ENCODE data around the gene HIRIP3. TPM values are rescaled to one million over a fixed set of nuclear protein-coding genes. Genes with fewer than 3 reads are reported as not detected.

Gene HIRIP3
- total RNA-seq, 1 experiment from 2014 or later = 9.6 TPM

DNA sequence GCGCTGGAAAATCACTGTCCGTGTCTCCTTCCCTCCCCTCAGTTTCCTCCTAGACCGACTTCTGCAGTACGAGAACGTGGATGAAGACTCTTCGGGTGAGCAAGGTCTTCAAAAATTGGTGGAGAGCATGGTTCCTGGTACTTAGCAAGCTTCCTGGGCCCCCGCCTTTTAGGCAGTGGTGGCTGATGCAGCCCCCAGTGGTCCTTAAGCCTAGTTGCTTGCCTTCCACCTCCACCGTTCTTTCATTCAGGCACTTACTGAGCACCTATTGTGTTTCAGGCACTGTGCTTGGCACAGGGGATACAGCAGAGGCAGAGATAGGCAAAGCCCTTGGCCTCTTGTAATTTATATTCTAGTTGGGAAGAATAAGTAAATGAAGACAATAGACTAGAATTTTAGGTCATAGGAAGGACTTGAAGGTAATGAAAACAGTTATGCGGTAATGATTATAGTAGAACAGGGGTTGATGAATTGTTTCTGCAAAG lies 1.4 kb upstream of the HIRIP3 start:
- H3K79me2 ChIP-seq (ENCODE audit: low read length) = peaks cover 13% of the 10 kb centered on the region
- peaks cover 34% of the 10 kb centered on the region for H3K4me1 ChIP-seq (ENCODE audit: low read length)
- H3K4me2 ChIP-seq (ENCODE audit: low read depth, low read length, poor library complexity, severe bottlenecking) = peak overlapping the region; percentile 94
- peak overlapping the region; percentile 96 for H3K9ac ChIP-seq (ENCODE audit: low read length)
- no peaks in the 10 kb centered on the region for H3K9me2 ChIP-seq (replicated peaks; ENCODE audit: insufficient read depth, low read length)
- peaks cover 7% of the 10 kb centered on the region; the same call in 1 of the 2 replicates for H3K36me3 ChIP-seq (ENCODE audit: insufficient read depth, low read length)
- H3K27ac ChIP-seq (ENCODE audit: low read length) = peak overlapping the region; percentile 52
- peak overlapping the region; percentile 97 for H3K4me3 ChIP-seq (ENCODE audit: low read length)
- H3K27me3 ChIP-seq (ENCODE audit: low read length) = no peaks in the 10 kb centered on the region
- DNase-seq = peak; percentile 60
- peak overlapping the region; percentile 85; the same call in 1 of the 2 replicates for H2AFZ ChIP-seq (ENCODE audit: low read length)
- no peaks in the 10 kb centered on the region for H4K20me1 ChIP-seq (ENCODE audit: insufficient read depth, low read depth, low read length)
- H3K9me3 ChIP-seq (ENCODE audit: low read length) = no peaks in the 10 kb centered on the region

- Histone ChIP-seq H3K9me2 (replicated peaks; ENCODE audit: insufficient read depth, low read length) (no peaks in the 10 kb centered on the region), H3K4me3 (ENCODE audit: low read length) (peak within 1 kb of the TSS; percentile 97), H3K27ac (ENCODE audit: low read length) (peak within 1 kb of the TSS; percentile 90), H3K4me2 (ENCODE audit: low read depth, low read length, poor library complexity, severe bottlenecking) (peak within 1 kb of the TSS; percentile 94), H4K20me1 (ENCODE audit: insufficient read depth, low read depth, low read length) (no peaks in the 10 kb centered on the region), H3K4me1 (ENCODE audit: low read length) (peaks cover 34% of the 10 kb centered on the region), H3K9me3 (ENCODE audit: low read length) (no peaks in the 10 kb centered on the region), H3K36me3 (ENCODE audit: insufficient read depth, low read length) (peaks cover 7% of the 10 kb centered on the region; the same call in 1 of the 2 replicates), H3K27me3 (ENCODE audit: low read length) (no peaks in the 10 kb centered on the region), H3K79me2 (ENCODE audit: low read length) (peaks cover 13% of the 10 kb centered on the region), H3K9ac (ENCODE audit: low read length) (peak within 1 kb of the TSS; percentile 96), H2AFZ (ENCODE audit: low read length) (peak within 1 kb of the TSS; percentile 98)
- DNase-seq = peak; percentile 99
Observed at GRCh38 chr16:29995911-29996765, 721 bp upstream of the HIRIP3 start, which contains the start of gene INO80E. INO80E (plus strand) TSS chr16:29996241; CDS start chr16:29996311, 70 bp downstream.

DNA sequence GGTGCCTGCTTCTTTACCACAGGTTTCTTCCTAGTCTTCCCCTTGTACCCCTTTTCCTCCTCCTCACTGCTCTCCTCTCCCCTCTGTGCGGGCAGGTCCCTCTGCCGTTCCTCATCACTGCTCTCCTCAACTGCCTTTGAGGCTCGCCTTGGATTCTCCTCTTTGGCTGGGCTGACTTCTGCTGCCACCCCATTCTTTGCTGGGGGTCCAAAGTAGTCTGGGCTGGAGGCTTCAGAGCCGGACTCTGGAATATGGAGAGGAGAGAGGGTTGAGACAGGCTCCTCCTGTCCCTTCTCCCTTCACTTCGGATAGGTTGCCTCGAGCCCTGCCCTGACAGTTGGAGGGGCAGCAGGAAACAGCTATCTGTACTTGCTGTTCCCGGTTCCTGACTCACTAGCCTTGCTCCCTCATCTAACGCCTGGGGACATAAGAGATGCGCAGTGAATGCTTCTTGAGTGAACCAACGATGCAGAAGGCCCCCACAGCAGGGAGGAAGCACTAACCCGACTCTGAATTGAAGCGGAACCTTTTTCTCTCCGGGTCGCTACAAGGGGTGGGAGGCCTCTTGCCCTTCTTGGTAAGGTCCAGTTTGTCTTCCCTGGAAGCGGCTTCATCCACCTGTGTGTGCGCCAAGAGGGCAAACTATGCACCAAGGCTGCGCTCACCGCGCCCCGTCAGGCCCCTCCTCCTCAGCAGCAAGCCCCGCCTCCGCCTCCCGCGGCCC lies 655 bp downstream of the HIRIP3 start:
- peak overlapping the region; percentile 96 for H3K9ac ChIP-seq (ENCODE audit: low read length)
- peak overlapping the region; percentile 90 for H3K27ac ChIP-seq (ENCODE audit: low read length)
- no peaks in the 10 kb centered on the region for H3K9me3 ChIP-seq (ENCODE audit: low read length)
- peak overlapping the region; percentile 98; the same call in 1 of the 2 replicates for H2AFZ ChIP-seq (ENCODE audit: low read length)
- H3K4me3 ChIP-seq (ENCODE audit: low read length) = peak overlapping the region; percentile 97
- H3K36me3 ChIP-seq (ENCODE audit: insufficient read depth, low read length) = peaks cover 8% of the 10 kb centered on the region; the same call in 1 of the 2 replicates
- H3K9me2 ChIP-seq (replicated peaks; ENCODE audit: insufficient read depth, low read length) = no peaks in the 10 kb centered on the region
- H3K27me3 ChIP-seq (ENCODE audit: low read length) = no peaks in the 10 kb centered on the region
- peaks cover 13% of the 10 kb centered on the region for H3K79me2 ChIP-seq (ENCODE audit: low read length)
- DNase-seq = no peak
- no peaks in the 10 kb centered on the region for H4K20me1 ChIP-seq (ENCODE audit: insufficient read depth, low read depth, low read length)
- H3K4me2 ChIP-seq (ENCODE audit: low read depth, low read length, poor library complexity, severe bottlenecking) = peak overlapping the region; percentile 94
- peaks cover 34% of the 10 kb centered on the region for H3K4me1 ChIP-seq (ENCODE audit: low read length)

- no peaks in the 10 kb centered on the region for H3K27me3 ChIP-seq (ENCODE audit: low read length)
- H2AFZ ChIP-seq (ENCODE audit: low read length) = no peak overlapping the region
- H3K79me2 ChIP-seq (ENCODE audit: low read length) = peaks cover 13% of the 10 kb centered on the region
- H3K4me2 ChIP-seq (ENCODE audit: low read depth, low read length, poor library complexity, severe bottlenecking) = peak overlapping the region; percentile 94
- peak; percentile 42 for DNase-seq
- H3K4me1 ChIP-seq (ENCODE audit: low read length) = peaks cover 34% of the 10 kb centered on the region
- H3K36me3 ChIP-seq (ENCODE audit: insufficient read depth, low read length) = peaks cover 12% of the 10 kb centered on the region
- no peaks in the 10 kb centered on the region for H4K20me1 ChIP-seq (ENCODE audit: insufficient read depth, low read depth, low read length)
- peak overlapping the region; percentile 96 for H3K9ac ChIP-seq (ENCODE audit: low read length)
- H3K9me3 ChIP-seq (ENCODE audit: low read length) = no peaks in the 10 kb centered on the region
- peak overlapping the region; percentile 90 for H3K27ac ChIP-seq (ENCODE audit: low read length)
- H3K9me2 ChIP-seq (replicated peaks; ENCODE audit: insufficient read depth, low read length) = no peaks in the 10 kb centered on the region
- peak overlapping the region; percentile 97 for H3K4me3 ChIP-seq (ENCODE audit: low read length)
Observed at GRCh38 chr16:29993903-29994599, 1.4 kb downstream of the HIRIP3 start.

DNA sequence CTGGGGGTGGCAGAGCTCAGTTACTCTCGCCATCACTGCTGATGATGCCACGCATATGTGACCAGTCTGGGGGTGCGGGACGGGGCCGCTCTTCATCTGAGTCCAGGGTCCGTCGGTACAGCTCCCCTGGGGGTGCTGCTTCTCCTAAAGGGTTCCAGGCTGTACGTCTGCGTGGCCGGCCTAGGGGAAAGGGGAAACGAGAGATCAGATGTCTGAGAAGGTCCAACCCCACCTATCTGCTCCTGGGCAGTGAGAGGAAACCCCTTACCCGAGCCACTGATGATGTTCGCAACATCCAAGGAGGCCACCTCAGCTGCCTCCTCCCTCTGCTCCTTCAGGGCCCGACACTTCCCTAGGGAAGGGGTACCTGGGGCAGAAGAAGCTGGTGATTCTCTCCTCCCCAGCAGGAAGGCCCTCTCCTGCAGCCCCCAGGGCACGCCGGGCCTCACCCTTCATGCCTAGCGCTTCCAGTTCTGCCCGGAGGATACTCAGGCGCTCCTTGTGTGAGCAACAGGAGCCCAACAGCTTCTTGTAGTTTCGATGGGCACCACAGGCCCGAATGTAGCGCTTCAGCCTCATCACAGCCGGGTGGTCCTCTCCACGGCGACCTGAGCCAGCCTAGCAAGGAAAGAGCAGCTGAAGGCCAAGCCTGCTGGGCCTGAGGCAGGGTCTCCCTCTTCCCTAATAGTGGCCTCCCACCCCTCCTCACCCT lies 2.1 kb downstream of the HIRIP3 start:
- H3K9me2 ChIP-seq (replicated peaks; ENCODE audit: insufficient read depth, low read length) = no peaks in the 10 kb centered on the region
- H3K4me3 ChIP-seq (ENCODE audit: low read length) = no peak overlapping the region
- no peaks in the 10 kb centered on the region for H3K27me3 ChIP-seq (ENCODE audit: low read length)
- H3K27ac ChIP-seq (ENCODE audit: low read length) = no peak overlapping the region
- no peaks in the 10 kb centered on the region for H3K9me3 ChIP-seq (ENCODE audit: low read length)
- DNase-seq = no peak
- peak overlapping the region; percentile 96 for H3K9ac ChIP-seq (ENCODE audit: low read length)
- H3K4me2 ChIP-seq (ENCODE audit: low read depth, low read length, poor library complexity, severe bottlenecking) = peak overlapping the region; percentile 94
- no peak overlapping the region for H2AFZ ChIP-seq (ENCODE audit: low read length)
- H3K4me1 ChIP-seq (ENCODE audit: low read length) = peaks cover 34% of the 10 kb centered on the region
- no peaks in the 10 kb centered on the region for H4K20me1 ChIP-seq (ENCODE audit: insufficient read depth, low read depth, low read length)
- peaks cover 12% of the 10 kb centered on the region for H3K36me3 ChIP-seq (ENCODE audit: insufficient read depth, low read length)
- H3K79me2 ChIP-seq (ENCODE audit: low read length) = peaks cover 13% of the 10 kb centered on the region

GRCh38 chr16:29992344-29992967 lies 3.0 kb downstream of the HIRIP3 start:
- Histone ChIP-seq H3K27ac (ENCODE audit: low read length) (no peak overlapping the region), H3K4me2 (ENCODE audit: low read depth, low read length, poor library complexity, severe bottlenecking) (no peak overlapping the region), H3K36me3 (ENCODE audit: insufficient read depth, low read length) (peaks cover 5% of the 10 kb centered on the region), H2AFZ (ENCODE audit: low read length) (no peak overlapping the region), H3K9ac (ENCODE audit: low read length) (no peak overlapping the region), H3K4me3 (ENCODE audit: low read length) (no peak overlapping the region), H3K27me3 (ENCODE audit: low read length) (no peaks in the 10 kb centered on the region), H3K9me2 (replicated peaks; ENCODE audit: insufficient read depth, low read length) (no peaks in the 10 kb centered on the region), H4K20me1 (ENCODE audit: insufficient read depth, low read depth, low read length) (no peaks in the 10 kb centered on the region), H3K4me1 (ENCODE audit: low read length) (peaks cover 34% of the 10 kb centered on the region), H3K79me2 (ENCODE audit: low read length) (peaks cover 13% of the 10 kb centered on the region), H3K9me3 (ENCODE audit: low read length) (no peaks in the 10 kb centered on the region)
- DNase-seq = no peak

DNA sequence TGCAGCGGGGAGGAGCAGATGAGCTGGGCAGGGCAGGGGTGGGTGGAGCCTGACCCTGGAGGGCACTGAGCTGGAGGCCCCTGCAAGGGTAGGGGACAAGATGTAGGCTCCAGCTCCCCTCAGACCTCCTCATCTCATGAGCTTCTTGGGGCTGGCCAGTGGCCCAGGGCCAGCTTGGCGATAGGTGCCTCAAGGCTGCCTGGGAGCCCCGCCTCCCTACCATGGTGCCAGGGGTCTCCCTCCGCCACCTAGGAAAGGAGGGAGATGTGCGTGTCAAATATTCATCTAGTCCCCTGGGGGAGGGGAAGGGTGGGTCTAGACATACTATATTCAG lies 3.9 kb downstream of the HIRIP3 start:
- Histone ChIP-seq H3K9me2 (replicated peaks; ENCODE audit: insufficient read depth, low read length) (no peaks in the 10 kb centered on the region), H3K4me3 (ENCODE audit: low read length) (no peak overlapping the region), H3K27me3 (ENCODE audit: low read length) (no peaks in the 10 kb centered on the region), H3K4me2 (ENCODE audit: low read depth, low read length, poor library complexity, severe bottlenecking) (no peak overlapping the region), H3K9me3 (ENCODE audit: low read length) (no peaks in the 10 kb centered on the region), H3K79me2 (ENCODE audit: low read length) (peaks cover 4% of the 10 kb centered on the region), H3K27ac (ENCODE audit: low read length) (no peak overlapping the region), H3K9ac (ENCODE audit: low read length) (no peak overlapping the region), H4K20me1 (ENCODE audit: insufficient read depth, low read depth, low read length) (no peaks in the 10 kb centered on the region), H3K36me3 (ENCODE audit: insufficient read depth, low read length) (peaks cover 5% of the 10 kb centered on the region; the same call in 1 of the 2 replicates), H3K4me1 (ENCODE audit: low read length) (peaks cover 26% of the 10 kb centered on the region), H2AFZ (ENCODE audit: low read length) (no peak overlapping the region)
- DNase-seq = peak; percentile 38
